Measurements from ENCODE around the gene ABTB2. TPM values are rescaled to one million over a fixed set of nuclear protein-coding genes. Genes with fewer than 3 reads are reported as not detected.

Gene ABTB2
- total RNA-seq, 2 donors from 2014 or later = 2.1 to 4.3 TPM

DNA sequence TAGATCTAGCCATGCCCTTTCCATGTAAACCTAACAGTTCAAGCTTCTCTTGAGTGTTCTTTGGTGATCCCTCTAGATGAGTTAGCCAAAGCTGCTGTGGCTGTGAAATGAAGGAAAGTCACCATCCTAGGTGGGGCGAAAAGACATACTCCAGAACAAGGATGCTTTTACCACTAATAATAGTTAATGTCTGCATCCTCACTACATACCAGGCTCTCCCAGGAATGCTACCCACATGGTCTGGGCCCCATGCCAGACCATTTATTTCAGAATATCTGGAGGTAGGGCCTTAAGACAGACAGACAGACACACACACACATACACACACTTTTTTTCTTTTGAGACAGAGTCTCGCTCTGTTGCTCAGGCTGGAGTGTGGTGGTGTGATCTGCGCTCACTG lies 14.7 kb downstream of the ABTB2 start:
- 95 to 100% methylated on average over 1 to 3 of the region's 3 CpGs for WGBS, 2 donors
- no peak for DNase-seq
- Histone ChIP-seq H3K27ac (no peak overlapping the region), H3K9me3 (no peaks in the 10 kb centered on the region), H3K27me3 (no peaks in the 10 kb centered on the region), H3K36me3 (replicated peaks in 1 of 2; ENCODE audit: insufficient read depth in 1 of 2, low read depth in 2 of 2) (no peaks in the 10 kb centered on the region), H3K4me3 (no peak overlapping the region), H3K4me1 (peaks cover 24% of the 10 kb centered on the region)
- intact Hi-C loops (cut with DNase I) = no loop called here
- TF ChIP-seq, protein P1, sequence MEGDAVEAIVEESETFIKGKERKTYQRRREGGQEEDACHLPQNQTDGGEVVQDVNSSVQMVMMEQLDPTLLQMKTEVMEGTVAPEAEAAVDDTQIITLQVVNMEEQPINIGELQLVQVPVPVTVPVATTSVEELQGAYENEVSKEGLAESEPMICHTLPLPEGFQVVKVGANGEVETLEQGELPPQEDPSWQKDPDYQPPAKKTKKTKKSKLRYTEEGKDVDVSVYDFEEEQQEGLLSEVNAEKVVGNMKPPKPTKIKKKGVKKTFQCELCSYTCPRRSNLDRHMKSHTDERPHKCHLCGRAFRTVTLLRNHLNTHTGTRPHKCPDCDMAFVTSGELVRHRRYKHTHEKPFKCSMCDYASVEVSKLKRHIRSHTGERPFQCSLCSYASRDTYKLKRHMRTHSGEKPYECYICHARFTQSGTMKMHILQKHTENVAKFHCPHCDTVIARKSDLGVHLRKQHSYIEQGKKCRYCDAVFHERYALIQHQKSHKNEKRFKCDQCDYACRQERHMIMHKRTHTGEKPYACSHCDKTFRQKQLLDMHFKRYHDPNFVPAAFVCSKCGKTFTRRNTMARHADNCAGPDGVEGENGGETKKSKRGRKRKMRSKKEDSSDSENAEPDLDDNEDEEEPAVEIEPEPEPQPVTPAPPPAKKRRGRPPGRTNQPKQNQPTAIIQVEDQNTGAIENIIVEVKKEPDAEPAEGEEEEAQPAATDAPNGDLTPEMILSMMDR (IDR thresholded peaks at IDR 0.05) = no peak
- no peak for TF ChIP-seq POLR2A (IDR thresholded peaks at IDR 0.05)
- no peak for ATAC-seq

DNA sequence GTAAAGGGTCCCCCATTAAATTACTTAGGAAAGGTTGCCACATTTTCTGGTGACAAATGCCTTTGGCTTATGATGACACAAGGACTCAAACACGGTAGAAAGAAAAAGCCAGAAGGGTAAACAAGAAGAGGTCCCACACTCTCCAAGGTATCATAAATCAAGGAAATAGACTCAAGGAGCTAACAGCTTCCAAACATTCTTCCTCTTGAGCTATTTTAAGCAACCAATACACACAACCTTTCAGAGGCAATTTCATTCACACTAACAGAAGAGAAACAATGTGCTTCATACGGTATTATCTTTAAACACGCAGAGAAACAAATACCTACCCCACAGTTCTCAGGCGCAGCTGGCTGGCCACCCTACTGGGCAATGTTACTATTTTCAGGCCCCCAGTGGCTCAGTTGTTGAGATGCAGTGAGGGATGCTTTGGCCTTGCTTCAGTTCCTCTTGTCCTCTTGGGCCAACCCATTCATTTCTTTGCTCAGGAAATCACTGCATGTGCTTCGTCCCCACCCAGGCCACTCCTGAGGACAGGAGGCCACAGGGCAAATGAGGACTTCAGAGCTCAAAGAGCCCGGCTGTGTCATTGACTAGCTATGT lies 15.8 kb downstream of the ABTB2 start:
- H3K4me1 ChIP-seq = peaks cover 24% of the 10 kb centered on the region
- H3K27ac ChIP-seq = no peak overlapping the region
- 70 to 81% methylated on average over 6 of the region's 6 CpGs for WGBS, 2 donors
- no peak for TF ChIP-seq POLR2A (IDR thresholded peaks at IDR 0.05)
- TF ChIP-seq, protein P1 (IDR thresholded peaks at IDR 0.05) = no peak
- H3K36me3 ChIP-seq (replicated peaks in 1 of 2; ENCODE audit: insufficient read depth in 1 of 2, low read depth in 2 of 2) = no peaks in the 10 kb centered on the region
- no peaks in the 10 kb centered on the region for H3K27me3 ChIP-seq
- intact Hi-C loops (cut with DNase I) = no loop called here
- no peak overlapping the region for H3K4me3 ChIP-seq
- no peaks in the 10 kb centered on the region for H3K9me3 ChIP-seq
- no peak for ATAC-seq
- DNase-seq = no peak

DNA sequence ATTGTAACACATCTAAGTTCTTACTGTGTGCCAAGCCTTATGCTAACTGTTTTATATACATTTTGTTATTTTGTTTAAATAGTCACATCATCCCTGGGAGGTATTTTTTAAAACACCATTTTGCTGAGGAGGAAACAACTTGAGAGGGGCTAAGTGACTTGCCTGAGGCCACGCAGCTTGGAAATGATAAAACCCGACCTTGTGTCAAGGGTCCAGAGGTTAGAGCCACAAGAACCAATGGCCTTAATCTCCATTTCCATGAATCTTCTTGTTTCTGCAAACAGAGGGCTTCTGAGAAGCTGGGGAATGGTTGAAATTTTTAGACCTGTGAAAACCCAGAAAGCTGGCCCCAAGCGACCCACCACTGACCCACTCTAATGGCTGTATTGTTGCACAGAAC lies 16.7 kb downstream of the ABTB2 start:
- intact Hi-C loops (cut with DNase I) = no loop called here
- Histone ChIP-seq H3K27me3 (no peaks in the 10 kb centered on the region), H3K4me3 (no peak overlapping the region), H3K9me3 (no peaks in the 10 kb centered on the region), H3K27ac (no peak overlapping the region), H3K36me3 (replicated peaks in 1 of 2; ENCODE audit: insufficient read depth in 1 of 2, low read depth in 2 of 2) (no peaks in the 10 kb centered on the region), H3K4me1 (peaks cover 23% of the 10 kb centered on the region)
- TF ChIP-seq, protein P1 (IDR thresholded peaks at IDR 0.05) = no peak
- TF ChIP-seq POLR2A (IDR thresholded peaks at IDR 0.05) = no peak
- ATAC-seq (no peak), DNase-seq (no peak)
- WGBS, 2 donors = 87 to 88% methylated on average over 3 of the region's 3 CpGs

DNA sequence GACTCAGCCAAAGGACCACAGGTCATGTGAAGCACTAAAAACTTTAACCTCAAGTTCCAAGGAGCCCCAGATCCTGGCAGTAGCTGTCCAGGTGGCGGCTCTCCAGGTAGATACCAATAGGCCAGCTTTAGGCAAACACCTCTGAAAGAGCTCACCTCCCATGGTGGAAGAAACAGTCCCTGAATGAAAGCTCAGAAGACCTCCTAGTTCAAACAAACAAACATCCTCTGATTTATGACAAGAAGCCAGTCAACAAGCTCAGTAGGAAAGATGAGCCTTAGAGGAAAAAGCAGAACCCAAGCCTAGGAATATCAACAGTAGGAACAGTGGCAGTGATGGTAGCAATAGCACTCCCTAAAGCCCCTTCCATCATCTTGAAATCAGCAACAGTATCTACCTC lies 17.2 kb downstream of the ABTB2 start:
- Histone ChIP-seq H3K36me3 (replicated peaks in 1 of 2; ENCODE audit: insufficient read depth in 1 of 2, low read depth in 2 of 2) (no peaks in the 10 kb centered on the region), H3K27me3 (no peaks in the 10 kb centered on the region), H3K4me1 (peaks cover 18% of the 10 kb centered on the region), H3K9me3 (no peaks in the 10 kb centered on the region), H3K27ac (no peak overlapping the region), H3K4me3 (no peak overlapping the region)
- intact Hi-C loops (cut with DNase I) = no loop called here
- WGBS, 2 donors = 70 to 100% methylated on average over 1 of the region's 1 CpG
- no peak for ATAC-seq
- DNase-seq = no peak
- TF ChIP-seq POLR2A (IDR thresholded peaks at IDR 0.05) = no peak
- TF ChIP-seq, protein P1 (IDR thresholded peaks at IDR 0.05) = no peak

All from body of pancreas (tissue), 4 donors.